KBM-7 (cell line): ENCODE data around the gene NTSR1.

Experiments used
- DNase-seq: peaks from one replicate; pipeline ENCODE4 v3.0.0-alpha.2; 2015
- in situ Hi-C: fragments of 300-500 bp; cut with MboI; formaldehyde crosslinking; loops from 2 replicates; pipeline ENCODE4 v1.14.3; 2020; ENCODE audit warnings: low sequenced_read_pairs, low pct_unique_long_range_greater_than_20kb, mixed read lengths

NTSR1 gene

DNA sequence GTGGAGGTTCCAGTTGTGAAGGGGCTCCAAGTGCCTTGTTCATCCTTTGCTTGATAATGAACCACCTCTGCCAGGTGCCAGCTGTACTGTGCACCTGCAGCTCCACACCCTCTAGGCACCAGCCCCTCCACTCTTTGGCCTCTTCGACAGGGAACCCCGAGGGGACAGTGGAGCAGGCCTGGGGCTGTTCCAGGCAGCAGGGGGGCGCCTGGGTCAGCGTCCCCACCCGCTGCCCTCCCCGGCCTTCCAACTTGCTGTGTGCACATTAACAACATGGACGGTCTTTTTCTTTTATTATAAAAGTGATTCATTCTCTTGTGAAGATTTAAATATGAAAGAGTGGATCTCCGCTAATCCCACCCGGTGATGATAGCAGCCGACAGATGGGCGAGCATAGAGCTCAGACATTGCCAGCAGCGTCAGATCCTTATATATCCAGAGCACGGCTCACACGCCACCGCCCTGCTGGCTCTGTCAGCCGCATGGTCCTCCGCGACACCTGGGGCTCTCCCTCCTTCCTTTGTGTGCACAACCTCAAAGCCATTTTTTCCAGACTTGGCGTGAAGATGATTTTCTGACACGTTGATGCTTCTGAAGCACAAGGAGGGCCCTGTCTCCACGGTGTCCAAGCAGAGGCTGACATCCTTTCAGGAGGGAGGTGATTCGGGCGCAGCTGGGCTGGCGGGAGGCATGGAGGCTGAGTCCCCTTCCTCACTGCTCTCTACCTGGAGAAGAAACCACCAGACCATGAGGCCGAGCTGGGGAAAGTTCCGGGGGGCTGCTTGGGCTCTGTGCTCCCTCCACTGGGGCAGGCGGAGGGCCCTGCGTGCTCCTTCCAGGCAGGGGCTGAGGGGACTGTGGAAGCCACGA is 65.4 kb downstream of the NTSR1 start:
- DNase-seq = no peak
- in situ Hi-C loops = no loop called here

DNA sequence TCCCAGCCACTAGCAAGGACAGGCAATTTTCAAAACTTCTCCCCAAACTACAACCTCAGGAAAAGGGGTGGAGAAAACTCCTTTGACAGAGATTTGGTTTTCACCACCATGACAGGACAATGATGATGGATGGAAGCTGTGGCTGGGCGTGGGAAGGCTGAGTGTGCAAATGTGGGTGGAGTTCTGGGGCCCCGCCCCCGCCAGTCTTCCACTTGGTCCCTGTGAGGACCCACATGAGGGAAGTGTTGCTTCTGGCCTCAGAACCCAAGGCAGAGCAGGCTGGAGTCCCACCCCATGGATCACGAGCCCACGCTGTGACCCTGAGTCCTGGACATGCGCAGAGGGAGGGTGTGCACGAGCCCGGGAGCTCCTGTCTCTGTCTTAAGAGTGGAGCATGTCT is 66.1 kb downstream of the NTSR1 start:
- DNase-seq = peak; percentile 73
- in situ Hi-C loops = no loop called here

DNA sequence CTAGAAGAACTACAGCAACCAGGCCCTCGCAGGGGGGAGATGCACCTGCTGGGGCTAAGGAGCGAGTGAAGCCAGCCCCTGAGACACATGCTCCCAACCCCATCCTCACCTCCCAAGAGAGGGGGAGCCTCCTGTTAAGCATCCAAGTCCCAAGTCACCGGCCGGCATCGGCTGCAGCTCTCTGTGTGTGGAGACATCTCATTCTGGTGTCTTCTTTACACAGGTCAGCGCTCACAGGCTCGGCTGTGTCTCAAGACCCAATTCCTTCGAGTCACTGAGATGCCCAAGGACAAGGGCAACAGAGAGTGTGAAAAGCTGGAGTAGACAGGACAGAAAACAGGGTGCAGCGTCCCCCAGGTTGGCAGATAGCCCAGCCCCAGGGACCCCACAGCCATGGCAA is 66.6 kb downstream of the NTSR1 start:
- no peak for DNase-seq
- in situ Hi-C loops = no loop called here

DNA sequence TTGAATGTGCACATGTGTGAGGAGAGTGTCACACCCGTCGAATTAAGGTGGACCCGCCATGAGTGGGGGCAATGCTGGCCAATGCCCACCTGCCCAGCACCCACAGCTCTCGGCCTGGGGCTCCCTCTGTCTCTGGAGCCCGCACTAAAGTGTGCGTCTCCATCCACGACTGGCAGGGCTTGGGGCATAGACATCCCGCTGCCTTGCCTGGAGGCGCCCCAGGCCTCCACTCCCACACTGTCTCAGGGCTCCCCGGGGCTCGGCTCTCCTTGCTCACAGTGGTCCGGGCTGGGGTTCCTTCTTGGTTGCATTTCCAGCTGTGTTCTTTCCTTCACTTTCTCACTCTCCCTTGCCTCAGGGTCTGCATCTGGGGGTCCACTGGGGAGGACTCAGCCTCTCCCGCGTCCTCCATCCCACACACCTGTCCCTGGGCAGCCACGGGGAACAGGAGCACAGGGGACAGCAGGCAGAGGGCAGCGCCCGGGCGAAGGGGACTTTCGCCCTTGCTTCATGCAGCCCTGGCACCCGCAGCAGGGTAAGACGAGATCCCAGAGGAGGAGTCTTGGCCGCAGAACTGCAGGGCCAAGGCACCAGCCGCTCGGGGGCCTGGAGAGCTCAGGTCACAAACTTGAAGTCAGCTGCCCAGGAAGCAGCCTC is 67.5 kb downstream of the NTSR1 start:
- no peak for DNase-seq
- in situ Hi-C loops = no loop called here

DNA sequence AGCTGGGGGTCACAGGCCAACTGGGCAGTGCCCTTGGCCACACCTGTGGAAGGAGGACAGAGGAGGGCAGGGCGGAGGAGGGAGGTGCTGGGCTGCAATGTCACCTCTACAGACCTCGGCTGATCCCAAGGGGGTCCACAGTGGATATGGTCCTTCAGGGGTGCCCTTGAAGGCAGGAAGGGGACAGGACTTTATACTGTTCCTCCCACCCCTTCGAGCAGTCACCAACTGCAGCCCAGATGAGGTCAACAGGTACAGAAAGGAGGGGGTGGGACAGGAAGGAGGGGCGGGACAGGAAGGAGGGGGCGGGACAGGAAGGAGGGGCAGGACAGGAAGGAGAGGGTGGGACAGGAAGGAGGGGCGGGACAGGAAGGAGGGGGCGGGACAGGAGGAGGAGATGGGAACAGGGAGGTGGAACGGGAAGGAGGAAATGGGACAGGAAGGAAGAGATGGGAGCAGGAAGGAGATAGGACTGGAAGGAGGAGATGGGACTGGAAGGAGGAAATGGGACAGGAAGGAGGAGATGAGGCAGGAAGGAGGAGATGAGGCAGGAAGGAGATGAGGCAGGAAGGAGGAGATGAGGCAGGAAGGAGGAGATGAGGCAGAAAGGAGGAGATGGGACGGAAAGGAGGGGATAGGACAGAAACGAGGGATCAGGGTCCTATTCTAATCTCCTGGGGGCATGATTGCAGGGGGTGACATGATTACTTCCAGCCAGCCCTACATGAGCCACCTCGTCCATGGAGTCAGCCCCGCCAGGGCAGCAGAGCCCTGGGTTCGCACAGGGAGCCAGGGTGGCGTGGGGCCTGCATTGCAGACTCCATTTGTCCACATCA is 68.3 kb downstream of the NTSR1 start:
- DNase-seq = peak; percentile 23
- in situ Hi-C loops = no loop called here

DNA sequence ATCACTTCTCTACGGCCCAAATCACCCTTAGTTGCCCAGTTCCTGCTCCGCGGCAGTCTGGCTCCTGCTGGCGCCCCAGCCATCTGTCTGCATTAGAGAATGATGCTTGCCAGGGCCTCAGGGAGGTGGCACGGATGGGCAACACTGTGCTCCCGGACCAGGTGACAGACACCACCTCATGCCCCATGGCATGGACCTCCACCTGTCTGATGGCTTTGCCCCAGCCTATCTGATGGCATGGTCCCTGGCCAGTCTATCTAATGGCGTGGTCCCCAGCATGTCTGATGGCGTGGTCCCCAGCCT is 68.8 kb downstream of the NTSR1 start:
- in situ Hi-C loops = no loop called here
- no peak for DNase-seq

DNA sequence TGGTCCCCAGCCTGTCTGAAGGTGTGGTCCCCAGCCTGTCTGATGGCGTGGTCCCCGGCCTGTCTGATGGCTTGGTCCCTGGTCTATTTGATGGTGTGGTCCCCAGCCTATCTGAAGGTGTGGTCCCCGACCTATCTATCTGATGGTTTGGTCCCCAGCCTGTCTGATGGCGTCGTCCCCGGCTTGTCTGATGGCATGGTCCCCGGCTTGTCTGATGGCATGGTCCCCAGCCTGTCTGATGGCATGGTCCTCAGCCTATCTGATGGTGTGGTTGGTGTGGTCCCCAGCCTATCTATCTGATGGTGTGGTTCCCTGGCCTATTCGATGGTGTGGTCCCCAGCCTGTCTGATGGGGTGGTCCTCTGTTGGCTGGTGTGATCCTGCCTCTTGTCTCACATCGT is 69.4 kb downstream of the NTSR1 start:
- in situ Hi-C loops = no loop called here

DNA sequence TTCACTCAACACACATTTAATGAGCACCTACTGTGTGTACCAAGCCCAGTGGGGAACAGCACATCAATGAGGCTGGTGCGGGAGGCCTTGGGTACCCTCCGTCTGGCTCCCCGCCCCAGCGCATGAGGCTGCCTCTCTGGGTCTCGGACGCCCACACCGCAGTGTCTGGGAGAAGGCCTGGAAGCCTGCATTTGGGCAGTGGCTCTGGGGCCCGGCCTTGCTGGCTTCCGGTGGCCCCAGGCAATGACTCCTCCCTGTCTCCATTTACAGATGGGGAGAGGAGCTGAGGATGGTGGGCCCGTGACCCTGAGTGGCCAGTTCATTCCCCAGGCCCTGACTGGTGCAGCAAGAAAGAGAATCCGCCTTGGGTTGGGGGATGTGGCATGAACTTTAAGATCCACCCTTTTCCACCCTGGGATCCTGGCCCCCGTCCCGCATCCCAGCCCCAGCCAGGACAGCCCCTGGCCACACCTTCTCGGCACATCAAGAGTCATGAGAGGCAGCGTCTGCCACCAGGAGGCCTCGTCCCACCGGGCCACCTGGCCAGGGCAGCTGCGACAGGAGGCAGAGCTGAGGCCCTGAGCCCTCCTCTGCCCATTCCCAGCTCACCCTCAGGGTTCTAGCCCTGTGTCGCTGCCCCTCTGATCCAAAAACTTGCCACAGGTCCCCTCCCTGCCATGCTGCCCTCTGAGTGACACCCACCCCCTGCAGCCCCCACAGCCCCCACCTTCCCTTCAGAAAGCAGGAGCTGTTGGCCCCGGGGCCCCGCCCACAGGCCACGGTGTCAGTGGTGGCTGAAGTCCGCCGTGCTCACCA is 70.2 kb downstream of the NTSR1 start:
- no peak for DNase-seq
- in situ Hi-C loops = no loop called here

More for the DNA sequence above, 69.4 kb downstream of the NTSR1 start:
- no peak for DNase-seq

DNA sequence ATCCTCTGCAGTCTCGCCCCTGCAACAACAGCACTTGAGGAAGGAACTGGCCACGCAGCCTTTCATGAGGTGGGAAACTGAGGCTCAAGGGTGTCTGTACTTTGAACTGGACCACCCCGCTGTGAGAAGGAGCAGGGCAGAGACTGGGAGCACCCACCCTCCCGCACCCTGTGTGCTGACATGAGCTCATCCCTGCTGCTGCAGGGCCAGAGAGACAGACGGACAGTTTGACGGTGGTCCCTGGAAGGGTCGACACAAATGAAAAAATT is 70.7 kb downstream of the NTSR1 start:
- in situ Hi-C loops = no loop called here
- DNase-seq = no peak

DNA sequence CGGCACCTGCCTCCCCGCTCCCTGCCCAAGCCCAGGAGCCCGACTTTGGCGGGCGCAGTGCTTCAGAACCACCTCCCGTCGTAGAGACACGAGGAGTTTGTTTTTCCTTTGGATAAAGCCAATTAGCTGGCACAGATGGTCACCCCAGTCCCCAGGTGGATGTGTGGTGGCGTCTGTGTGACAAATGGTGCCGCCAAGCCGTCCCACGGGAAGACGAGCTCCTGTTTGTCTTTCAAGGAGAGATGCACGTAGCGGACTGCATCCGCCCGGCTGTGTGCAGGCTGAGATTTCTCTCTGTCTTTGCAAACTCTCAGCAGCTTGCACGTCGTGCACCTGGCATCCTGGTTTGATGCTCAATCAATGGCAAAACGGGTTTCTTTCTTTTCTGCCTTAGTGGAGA is 71.6 kb downstream of the NTSR1 start:
- DNase-seq = no peak
- in situ Hi-C loops = no loop called here

DNA sequence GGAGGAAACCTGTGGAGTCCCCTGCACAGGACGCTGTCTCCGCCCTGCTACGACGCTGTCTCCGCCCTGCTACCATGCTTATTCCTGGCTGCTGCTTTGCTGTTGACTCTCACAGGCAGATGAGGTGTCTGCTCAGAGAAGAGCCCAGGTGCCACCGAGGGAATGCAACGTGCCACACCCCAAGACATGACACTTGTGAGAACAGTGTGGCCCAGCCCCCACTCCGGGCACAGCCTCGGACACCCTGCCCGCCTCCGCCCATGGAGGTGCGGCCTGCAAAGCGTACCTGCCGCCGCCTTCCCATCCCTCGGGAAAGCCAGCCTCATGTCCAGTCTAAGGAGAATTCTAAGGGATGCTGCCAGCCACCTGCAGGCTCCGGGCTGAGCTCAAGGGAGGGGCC is 72.1 kb downstream of the NTSR1 start:
- in situ Hi-C loops = no loop called here
- DNase-seq = no peak

DNA sequence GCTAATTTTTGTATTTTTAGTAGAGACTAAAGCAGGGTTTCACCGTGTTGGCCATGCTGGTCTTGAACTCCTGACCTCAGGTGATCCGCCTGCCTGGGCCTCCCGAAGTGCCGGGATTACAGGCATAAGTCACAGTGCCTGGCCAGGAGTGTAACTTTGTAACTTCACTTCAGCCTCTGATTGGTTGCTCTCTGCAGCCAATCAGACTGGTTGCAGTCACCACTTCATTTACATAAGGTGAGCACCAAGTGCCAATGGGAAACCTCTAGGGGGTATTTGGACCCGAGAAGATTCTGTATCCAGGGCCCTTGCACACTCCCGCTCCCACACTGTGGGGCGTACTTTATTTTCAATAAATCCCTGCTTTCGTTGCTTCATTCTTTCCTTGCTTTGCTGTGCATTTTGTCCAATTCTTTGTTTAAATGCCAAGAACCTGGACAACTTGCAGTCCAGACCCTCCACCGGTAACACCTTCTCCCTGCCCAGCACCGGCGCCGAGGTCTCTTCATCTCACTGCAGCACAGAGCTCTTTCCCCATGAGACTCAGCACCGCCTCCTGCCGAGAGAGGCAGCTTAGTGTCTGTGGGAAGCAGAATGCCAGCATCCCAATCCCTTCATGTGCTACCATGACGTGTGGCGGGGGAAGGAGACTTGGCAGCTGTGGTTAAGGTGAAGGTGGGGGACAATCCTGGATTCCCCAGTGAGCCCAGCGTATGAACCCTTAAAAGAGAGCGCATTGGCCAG is 73.7 kb downstream of the NTSR1 start:
- no peak for DNase-seq
- in situ Hi-C loops = no loop called here

DNA sequence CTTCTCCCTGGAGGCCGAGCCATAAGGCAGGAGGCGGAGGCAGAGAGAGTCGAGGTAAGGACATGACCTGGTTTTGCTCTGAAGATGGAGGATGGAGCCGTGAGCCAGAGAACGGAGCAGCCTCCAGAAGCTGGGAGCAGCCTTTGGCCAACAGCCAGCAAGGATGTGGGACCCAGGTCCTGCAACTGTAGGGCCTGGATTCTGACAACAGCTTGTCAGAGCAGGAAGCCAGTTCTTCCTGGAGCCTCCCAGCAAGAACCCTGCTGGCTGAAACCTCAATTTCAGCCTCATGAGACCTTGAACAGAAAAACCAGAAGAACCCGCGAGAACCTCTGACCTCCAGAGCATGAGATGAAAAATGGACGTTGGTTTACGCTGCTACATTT is 74.2 kb downstream of the NTSR1 start:
- no peak for DNase-seq
- in situ Hi-C loops = no loop called here

DNA sequence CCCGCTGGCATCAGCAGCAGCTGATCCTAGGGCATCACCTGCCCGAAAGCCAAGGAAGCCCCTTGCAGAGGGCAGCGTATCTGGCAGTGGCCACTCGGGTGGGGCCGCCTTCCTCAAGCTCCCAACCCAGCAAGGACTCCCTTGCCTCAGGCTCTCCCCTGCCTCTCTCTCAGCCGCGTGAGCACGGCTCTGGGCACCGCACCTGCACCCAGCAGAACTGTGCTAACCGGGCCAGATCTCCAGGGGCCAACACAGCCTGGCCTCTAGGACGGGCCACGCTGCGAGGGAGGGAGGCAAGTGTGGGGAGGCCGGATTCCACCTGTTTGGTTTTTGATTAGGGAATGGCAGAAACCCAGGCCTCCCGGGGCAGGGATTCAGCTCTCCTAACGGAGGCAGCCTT is 75.9 kb downstream of the NTSR1 start:
- in situ Hi-C loops = no loop called here
- DNase-seq = no peak

DNA sequence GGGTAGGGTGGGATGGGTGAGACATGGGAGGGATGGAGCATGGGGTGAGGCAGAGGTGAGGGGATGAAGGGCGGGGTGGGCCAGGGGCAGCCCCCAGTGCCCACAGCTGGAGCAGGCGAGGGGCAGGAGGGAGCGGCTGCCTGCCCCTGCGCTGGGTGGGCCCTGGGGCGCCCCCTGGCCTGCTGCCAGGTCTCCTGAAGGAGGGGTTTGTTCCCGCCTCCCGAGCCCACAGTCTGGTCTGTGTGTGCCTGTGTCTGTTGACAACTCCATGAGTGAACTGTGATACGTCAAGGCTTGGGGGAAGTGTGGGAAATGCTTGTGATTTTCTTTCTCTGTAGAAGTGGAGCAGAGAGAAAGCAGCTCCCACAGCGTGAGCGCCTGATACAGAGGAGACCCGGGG is 76.8 kb downstream of the NTSR1 start:
- no peak for DNase-seq
- in situ Hi-C loops = no loop called here

DNA sequence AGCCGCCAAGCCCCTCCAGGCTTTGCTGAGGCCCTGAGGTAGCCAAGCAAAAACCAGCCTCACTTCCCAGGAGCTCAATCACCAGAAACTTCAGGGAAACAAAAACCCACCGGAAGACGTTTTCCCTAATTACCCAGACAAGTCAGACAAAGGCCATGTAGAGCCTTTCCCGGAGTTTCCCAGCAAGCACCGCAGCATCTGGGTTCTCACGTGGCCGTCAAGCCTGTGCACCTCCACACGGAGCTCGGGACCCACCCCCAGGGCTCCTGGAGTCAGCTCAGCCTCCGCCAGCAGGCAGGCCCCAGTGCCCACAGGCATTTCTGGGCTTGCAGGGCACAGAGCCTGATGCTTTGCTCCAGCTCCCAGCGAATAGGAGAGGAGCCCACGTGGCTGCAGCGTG is 77.5 kb downstream of the NTSR1 start:
- in situ Hi-C loops = no loop called here
- no peak for DNase-seq

DNA sequence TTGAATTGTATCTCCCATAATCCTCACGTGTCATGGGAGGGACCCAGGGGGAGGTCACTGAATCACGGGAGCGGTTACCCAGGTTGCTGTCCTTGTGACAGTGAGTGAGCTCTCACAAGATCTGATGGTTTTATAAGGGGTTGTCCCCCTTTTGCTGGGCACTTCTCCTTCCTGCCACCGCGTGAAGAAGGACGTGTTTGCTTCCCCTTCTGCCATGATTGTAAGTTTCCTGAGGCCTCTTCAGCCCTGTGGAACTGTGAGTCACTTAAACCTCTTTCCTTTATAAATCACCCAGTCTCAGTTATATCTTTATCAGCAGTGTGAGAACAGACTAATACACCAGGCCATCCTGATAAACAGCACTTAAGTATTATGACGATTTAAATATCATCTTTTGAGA is 78.7 kb downstream of the NTSR1 start:
- peak; percentile 55 for DNase-seq
- in situ Hi-C loops = no loop called here

DNA sequence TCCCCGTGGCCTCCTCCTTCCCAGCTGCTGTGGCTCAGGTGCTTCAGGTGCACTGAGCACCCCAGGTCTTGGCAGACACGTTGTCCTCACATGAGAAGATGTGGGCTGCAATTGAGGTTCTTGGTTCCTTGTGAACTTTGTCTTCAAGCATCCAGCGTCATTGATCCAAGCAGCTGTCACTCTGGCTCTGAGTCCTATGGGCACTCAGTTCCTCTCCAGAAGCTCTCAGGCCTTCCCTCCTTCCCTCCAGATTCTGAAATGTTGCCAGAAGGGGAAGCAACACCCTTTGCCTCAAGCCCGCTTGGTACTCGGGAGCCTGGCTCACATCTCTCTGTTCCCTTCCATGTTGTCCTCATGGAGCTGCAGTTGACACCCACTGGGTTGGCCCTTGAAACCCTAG is 79.2 kb downstream of the NTSR1 start:
- DNase-seq = peak; percentile 41
- in situ Hi-C loops = no loop called here

DNA sequence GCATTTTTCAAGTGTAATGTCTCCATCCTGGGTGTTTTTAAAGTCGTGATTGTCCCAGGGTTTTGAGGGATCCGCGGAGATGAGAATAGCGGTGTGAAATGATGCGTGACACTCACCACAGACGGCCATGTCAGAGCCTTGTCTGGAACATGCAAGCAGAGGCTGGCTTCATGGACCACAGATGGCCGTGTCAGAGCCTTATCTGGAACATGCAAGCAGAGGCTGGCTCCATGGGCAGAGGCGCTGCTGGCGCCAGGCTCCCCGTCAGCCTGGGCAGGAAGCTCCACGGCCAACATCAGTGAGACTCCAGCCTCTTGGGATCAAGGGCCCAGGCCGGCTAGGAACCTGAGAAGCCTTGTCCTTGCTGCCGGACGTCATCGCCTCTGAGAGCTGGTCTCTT is 80.0 kb downstream of the NTSR1 start:
- DNase-seq = no peak
- in situ Hi-C loops = no loop called here
